HuH-7.5 (cell line): ENCODE data around the gene GINS2.

Experiments
- DNase-seq: peaks from one replicate; pipeline ENCODE4 v3.0.0; 2011; ENCODE audit warnings: low spot score

The GINS2 gene

GRCh38 chr16:85689285-85689949, 663 bp upstream of the GINS2 start:
- DNase-seq, result no peak

GRCh38 chr16:85687651-85688471, 893 bp downstream of the GINS2 start:
- no peak for DNase-seq

GRCh38 chr16:85686912-85687591, 1.7 kb downstream of the GINS2 start:
- DNase-seq, result no peak

- DNase-seq, result no peak
Measured at GRCh38 chr16:85685251-85685650, 3.5 kb downstream of the GINS2 start.

- DNase-seq, result no peak
Measured at GRCh38 chr16:85683363-85683762, 5.4 kb downstream of the GINS2 start.

GRCh38 chr16:85682516-85682915, 6.2 kb downstream of the GINS2 start:
- DNase-seq, result no peak

GRCh38 chr16:85681255-85681654, 7.5 kb downstream of the GINS2 start:
- no peak for DNase-seq

- no peak for DNase-seq
Measured at GRCh38 chr16:85680352-85680944, 8.3 kb downstream of the GINS2 start.

GRCh38 chr16:85679870-85680269, 8.9 kb downstream of the GINS2 start:
- no peak for DNase-seq

- no peak for DNase-seq
Measured at GRCh38 chr16:85678821-85679220, 9.9 kb downstream of the GINS2 start.

GRCh38 chr16:85678016-85678415, 10.7 kb downstream of the GINS2 start:
- DNase-seq, result no peak

- DNase-seq, result no peak
Measured at GRCh38 chr16:85677383-85677967, 11.3 kb downstream of the GINS2 start.

- DNase-seq, result no peak
Measured at GRCh38 chr16:85676466-85676865, 12.3 kb downstream of the GINS2 start.

- no peak for DNase-seq
Measured at GRCh38 chr16:85675251-85675874, 13.4 kb downstream of the GINS2 start.

- no peak for DNase-seq
Measured at GRCh38 chr16:85674828-85675227, 13.9 kb downstream of the GINS2 start.

- DNase-seq, result no peak
Measured at GRCh38 chr16:85674418-85674755, 14.4 kb downstream of the GINS2 start.

- DNase-seq, result no peak
Measured at GRCh38 chr16:85673529-85674417, 15.0 kb downstream of the GINS2 start.

GRCh38 chr16:85670840-85671239, 17.9 kb downstream of the GINS2 start:
- DNase-seq, result no peak

- DNase-seq, result no peak
Measured at GRCh38 chr16:85668676-85669424, 19.9 kb downstream of the GINS2 start.

GRCh38 chr16:85667841-85668413, 20.8 kb downstream of the GINS2 start:
- DNase-seq, result no peak
